ENCODE results near the gene TENM3.

Gene TENM3

DNA sequence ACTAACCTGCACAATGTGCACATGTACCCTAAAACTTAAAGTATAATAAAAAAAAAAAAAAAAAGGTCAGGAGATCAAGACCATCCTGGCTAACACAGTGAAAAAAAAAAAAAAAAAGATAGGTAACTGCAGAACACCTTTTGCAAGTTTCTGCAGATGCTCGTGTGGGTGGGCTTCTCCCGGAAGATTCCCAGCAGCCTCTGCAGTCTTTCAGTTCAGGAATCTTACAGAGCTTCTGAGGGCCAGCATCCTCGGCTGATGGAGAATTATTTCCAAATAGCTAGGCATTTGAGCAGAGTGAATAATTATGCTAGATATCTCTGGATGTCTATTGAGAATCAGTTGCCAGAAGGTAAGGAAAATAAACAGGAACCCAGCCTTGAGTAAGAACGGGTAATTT, 373.3 kb downstream of the TENM3 start (continued):
- TF ChIP-seq, protein P1, sequence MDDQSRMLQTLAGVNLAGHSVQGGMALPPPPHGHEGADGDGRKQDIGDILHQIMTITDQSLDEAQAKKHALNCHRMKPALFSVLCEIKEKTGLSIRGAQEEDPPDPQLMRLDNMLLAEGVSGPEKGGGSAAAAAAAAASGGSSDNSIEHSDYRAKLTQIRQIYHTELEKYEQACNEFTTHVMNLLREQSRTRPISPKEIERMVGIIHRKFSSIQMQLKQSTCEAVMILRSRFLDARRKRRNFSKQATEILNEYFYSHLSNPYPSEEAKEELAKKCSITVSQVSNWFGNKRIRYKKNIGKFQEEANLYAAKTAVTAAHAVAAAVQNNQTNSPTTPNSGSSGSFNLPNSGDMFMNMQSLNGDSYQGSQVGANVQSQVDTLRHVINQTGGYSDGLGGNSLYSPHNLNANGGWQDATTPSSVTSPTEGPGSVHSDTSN (CRISPR knock-in tag; IDR thresholded peaks at IDR 0.05): no peak
- TF ChIP-seq YY1 (tag by site-specific recombination; IDR thresholded peaks at IDR 0.05) (no peak), ZNF654 (tag by site-specific recombination; IDR thresholded peaks at IDR 0.05; ENCODE audit: low read depth) (no peak), ZNF558 (tag by site-specific recombination; IDR thresholded peaks at IDR 0.05) (no peak), ZNF311 (tag by site-specific recombination; IDR thresholded peaks at IDR 0.05; ENCODE audit: borderline replicate concordance) (no peak), ZNF521 (tag by site-specific recombination; IDR thresholded peaks at IDR 0.05) (no peak)
- TF ChIP-seq, protein P2, sequence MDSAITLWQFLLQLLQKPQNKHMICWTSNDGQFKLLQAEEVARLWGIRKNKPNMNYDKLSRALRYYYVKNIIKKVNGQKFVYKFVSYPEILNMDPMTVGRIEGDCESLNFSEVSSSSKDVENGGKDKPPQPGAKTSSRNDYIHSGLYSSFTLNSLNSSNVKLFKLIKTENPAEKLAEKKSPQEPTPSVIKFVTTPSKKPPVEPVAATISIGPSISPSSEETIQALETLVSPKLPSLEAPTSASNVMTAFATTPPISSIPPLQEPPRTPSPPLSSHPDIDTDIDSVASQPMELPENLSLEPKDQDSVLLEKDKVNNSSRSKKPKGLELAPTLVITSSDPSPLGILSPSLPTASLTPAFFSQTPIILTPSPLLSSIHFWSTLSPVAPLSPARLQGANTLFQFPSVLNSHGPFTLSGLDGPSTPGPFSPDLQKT (IDR thresholded peaks at IDR 0.05; ENCODE audit: borderline replicate concordance, low read depth, low read length): no peak

DNA sequence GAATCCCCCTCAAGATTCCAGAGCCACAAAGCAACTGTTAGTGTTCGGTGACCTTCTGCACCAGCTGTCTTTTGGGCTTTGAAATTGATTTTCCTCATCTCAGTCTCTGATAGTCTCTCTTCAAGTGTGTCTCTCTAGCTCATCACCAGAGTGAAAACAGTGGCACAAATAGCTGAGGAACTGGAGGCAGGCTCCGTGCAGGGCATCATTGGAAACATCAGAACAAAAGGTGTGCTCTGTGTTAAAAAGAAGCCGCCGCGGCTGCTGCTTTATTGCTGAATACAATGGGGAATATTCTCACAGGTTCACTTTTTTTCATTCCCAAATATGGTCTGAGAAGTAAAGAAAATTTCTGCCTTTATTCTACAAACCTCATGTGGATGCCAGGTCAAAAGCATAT, 376.5 kb downstream of the TENM3 start:
- no peaks in the 10 kb centered on the region for H3K4me1 ChIP-seq (ENCODE audit: control insufficient read depth, insufficient read depth, low read length)
- ChIA-PET POLR2A (no interaction called here), CTCF (no interaction called here)
- no peak overlapping the region for H3K4me3 ChIP-seq (ENCODE audit: low read depth, low read length)
- no peaks in the 10 kb centered on the region for H3K9me3 ChIP-seq (ENCODE audit: control insufficient read depth, insufficient read depth, low read depth, low read length)
- TF ChIP-seq ZNF48 (tag by site-specific recombination; IDR thresholded peaks at IDR 0.05) (no peak), SP3 (tag by site-specific recombination; IDR thresholded peaks at IDR 0.05) (no peak), ZNF639 (tag by site-specific recombination; IDR thresholded peaks at IDR 0.05) (no peak), ZNF174 (tag by site-specific recombination; IDR thresholded peaks at IDR 0.05) (no peak), PRDM6 (tag by site-specific recombination; IDR thresholded peaks at IDR 0.05) (no peak), ZNF830 (tag by site-specific recombination; IDR thresholded peaks at IDR 0.05; ENCODE audit: low read depth) (no peak), KLF8 (tag by site-specific recombination; IDR thresholded peaks at IDR 0.05) (no peak), ZNF521 (tag by site-specific recombination; IDR thresholded peaks at IDR 0.05) (no peak)
- TF ChIP-seq, protein P3, sequence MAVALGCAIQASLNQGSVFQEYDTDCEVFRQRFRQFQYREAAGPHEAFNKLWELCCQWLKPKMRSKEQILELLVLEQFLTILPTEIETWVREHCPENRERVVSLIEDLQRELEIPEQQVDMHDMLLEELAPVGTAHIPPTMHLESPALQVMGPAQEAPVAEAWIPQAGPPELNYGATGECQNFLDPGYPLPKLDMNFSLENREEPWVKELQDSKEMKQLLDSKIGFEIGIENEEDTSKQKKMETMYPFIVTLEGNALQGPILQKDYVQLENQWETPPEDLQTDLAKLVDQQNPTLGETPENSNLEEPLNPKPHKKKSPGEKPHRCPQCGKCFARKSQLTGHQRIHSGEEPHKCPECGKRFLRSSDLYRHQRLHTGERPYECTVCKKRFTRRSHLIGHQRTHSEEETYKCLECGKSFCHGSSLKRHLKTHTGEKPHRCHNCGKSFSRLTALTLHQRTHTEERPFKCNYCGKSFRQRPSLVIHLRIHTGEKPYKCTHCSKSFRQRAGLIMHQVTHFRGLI (tag by site-specific recombination; IDR thresholded peaks at IDR 0.05): no peak
- H3K27ac ChIP-seq (ENCODE audit: extremely low read depth, low read depth, low read length): no peak overlapping the region
- H3K36me3 ChIP-seq (ENCODE audit: control insufficient read depth in 2 of 2, insufficient read depth in 1 of 2, low read length in 2 of 2): no peaks in the 10 kb centered on the region

- H3K4me3 ChIP-seq (ENCODE audit: low read depth, low read length): no peak overlapping the region
- CTCF ChIA-PET: no interaction called here
- no peak overlapping the region for H3K27ac ChIP-seq (ENCODE audit: extremely low read depth, low read depth, low read length)
- H3K36me3 ChIP-seq (ENCODE audit: control insufficient read depth in 2 of 2, insufficient read depth in 1 of 2, low read length in 2 of 2): no peaks in the 10 kb centered on the region
- POLR2A ChIA-PET: no interaction called here
- no peaks in the 10 kb centered on the region for H3K9me3 ChIP-seq (ENCODE audit: control insufficient read depth, insufficient read depth, low read depth, low read length)
- no peaks in the 10 kb centered on the region for H3K4me1 ChIP-seq (ENCODE audit: control insufficient read depth, insufficient read depth, low read length)
- TF ChIP-seq ZBTB26 (tag by site-specific recombination; optimal IDR thresholded peaks at IDR 0.05): no peak
- no peak for TF ChIP-seq ZNF169 (tag by site-specific recombination; IDR thresholded peaks at IDR 0.05)
- TF ChIP-seq ZBTB21 (tag by site-specific recombination; IDR thresholded peaks at IDR 0.05): no peak
- no peak for TF ChIP-seq HOXC10 (CRISPR knock-in tag; IDR thresholded peaks at IDR 0.05)
- no peak for TF ChIP-seq ZNF114 (tag by site-specific recombination; IDR thresholded peaks at IDR 0.05)
- no peak for TF ChIP-seq MEIS1 (CRISPR knock-in tag; IDR thresholded peaks at IDR 0.05; ENCODE audit: borderline replicate concordance)
- no peak for TF ChIP-seq ZNF677 (tag by site-specific recombination; IDR thresholded peaks at IDR 0.05)
- no peak for TF ChIP-seq OVOL3 (tag by site-specific recombination; IDR thresholded peaks at IDR 0.05)
- no peak for TF ChIP-seq ZNF629 (tag by site-specific recombination; IDR thresholded peaks at IDR 0.05)
- TF ChIP-seq KLF8 (tag by site-specific recombination; IDR thresholded peaks at IDR 0.05): no peak
- TF ChIP-seq ZNF473 (tag by site-specific recombination; IDR thresholded peaks at IDR 0.05): no peak
- no peak for TF ChIP-seq ZNF621 (tag by site-specific recombination; IDR thresholded peaks at IDR 0.05)
Measured at GRCh38 chr4:182620111-182620980, 377.1 kb downstream of the TENM3 start.
